ENCODE data around the gene SERPINA9.

DNA sequence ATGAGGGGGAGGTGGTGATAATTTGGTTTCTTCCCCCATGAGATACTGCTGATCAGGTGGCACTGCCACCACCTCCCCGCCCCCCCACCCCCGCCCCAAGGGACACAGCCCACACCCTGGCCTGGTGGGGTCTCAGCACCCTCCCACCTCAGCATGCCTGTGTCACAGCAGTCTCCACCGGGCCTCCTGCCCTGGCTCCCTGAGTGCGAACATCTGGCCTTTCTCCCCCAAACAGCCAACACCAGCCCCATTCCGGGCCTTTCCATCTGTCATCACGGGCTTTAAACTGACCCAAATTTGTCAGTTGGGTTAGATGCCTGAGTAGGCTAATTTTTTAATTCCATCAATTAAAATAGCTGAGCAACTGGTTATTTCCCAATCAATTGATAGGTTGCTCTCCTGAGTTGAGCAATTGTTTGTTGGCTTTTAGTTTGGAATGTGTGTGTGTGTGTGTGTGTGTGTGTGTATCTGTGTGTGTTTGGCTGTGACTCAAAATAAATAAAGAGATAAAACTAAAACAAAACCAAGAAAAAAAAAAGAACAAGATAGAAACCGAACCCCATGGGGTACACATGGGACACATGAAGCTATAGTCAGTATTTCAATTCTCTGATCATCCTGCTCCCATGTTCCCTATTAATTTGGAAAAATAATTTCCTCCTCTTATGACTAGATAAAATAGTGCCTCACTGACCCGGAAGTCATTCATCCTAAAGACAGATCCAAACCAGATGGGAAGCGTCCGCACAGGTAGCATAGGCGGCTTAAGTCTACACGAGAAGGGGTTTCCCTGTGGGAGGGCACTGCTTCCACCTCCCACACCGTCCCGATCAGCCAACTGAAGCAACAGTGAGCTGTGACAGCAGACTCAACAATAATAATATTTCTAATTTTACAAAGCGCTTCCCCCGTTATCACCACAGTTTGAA lies 25.9 kb upstream of the SERPINA9 start:
- TF ChIP-seq EZH2 (IDR thresholded peaks at IDR 0.05; ENCODE audit: insufficient read depth, poor library complexity, severe bottlenecking) (no peak), EZH2phosphoT487 (IDR thresholded peaks at IDR 0.05; ENCODE audit: insufficient read depth, low read depth) (no peak)

Data from GM23248 (cell line).